Esophagus squamous epithelium (tissue), 4 donors: ENCODE measurements around the gene TMEM176B.

Experiments used
- POLR2A ChIP-seq, 4 donors: fragments of 450-650 bp; IDR thresholded peaks; one replicate each; pipeline ENCODE4 v1.6.1; 2017; ENCODE audit warnings: antibody characterized with exemption in 4 of 4, mild to moderate bottlenecking in 4 of 4, moderate library complexity in 3 of 4
- TF ChIP-seq, protein P1 (sequence below), 6 experiments: fragments of 450-650 bp in 4 of 6; fragments of 200-600 bp in 2 of 6; sonication (generic) in 2 of 6; IDR thresholded peaks; one replicate each; pipeline ENCODE4 v1.5.1; 2016 to 2019; ENCODE audit warnings: antibody characterized with exemption in 6 of 6, mild to moderate bottlenecking in 4 of 6, moderate library complexity in 4 of 6

DNA sequence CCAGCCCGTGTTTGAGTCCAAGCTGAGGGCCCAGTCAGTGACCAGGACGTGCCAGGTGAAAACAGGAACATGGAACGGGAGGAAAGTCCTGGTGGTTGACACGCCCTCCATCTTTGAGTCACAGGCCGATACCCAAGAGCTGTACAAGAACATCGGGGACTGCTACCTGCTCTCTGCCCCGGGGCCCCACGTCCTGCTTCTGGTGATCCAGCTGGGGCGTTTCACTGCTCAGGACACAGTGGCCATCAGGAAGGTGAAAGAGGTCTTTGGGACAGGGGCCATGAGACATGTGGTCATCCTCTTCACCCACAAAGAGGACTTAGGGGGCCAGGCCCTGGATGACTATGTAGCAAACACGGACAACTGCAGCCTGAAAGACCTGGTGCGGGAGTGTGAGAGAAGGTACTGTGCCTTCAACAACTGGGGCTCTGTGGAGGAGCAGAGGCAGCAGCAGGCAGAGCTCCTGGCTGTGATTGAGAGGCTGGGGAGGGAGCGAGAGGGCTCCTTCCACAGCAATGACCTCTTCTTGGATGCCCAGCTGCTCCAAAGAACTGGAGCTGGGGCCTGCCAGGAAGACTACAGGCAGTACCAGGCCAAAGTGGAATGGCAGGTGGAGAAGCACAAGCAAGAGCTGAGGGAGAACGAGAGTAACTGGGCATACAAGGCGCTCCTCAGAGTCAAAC lies 57.7 kb downstream of the TMEM176B start:
- TF ChIP-seq, protein P1, sequence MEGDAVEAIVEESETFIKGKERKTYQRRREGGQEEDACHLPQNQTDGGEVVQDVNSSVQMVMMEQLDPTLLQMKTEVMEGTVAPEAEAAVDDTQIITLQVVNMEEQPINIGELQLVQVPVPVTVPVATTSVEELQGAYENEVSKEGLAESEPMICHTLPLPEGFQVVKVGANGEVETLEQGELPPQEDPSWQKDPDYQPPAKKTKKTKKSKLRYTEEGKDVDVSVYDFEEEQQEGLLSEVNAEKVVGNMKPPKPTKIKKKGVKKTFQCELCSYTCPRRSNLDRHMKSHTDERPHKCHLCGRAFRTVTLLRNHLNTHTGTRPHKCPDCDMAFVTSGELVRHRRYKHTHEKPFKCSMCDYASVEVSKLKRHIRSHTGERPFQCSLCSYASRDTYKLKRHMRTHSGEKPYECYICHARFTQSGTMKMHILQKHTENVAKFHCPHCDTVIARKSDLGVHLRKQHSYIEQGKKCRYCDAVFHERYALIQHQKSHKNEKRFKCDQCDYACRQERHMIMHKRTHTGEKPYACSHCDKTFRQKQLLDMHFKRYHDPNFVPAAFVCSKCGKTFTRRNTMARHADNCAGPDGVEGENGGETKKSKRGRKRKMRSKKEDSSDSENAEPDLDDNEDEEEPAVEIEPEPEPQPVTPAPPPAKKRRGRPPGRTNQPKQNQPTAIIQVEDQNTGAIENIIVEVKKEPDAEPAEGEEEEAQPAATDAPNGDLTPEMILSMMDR (IDR thresholded peaks at IDR 0.05), result no peak
- no peak for TF ChIP-seq POLR2A (IDR thresholded peaks at IDR 0.05)
